Measurements from ENCODE around the gene GRB2.
"Not testable (repeated sequence)": the region's sequence is repeated elsewhere in the genome, so short reads cannot be mapped to it uniquely, and the experiment has no call there.

Gene GRB2

GRCh38 chr17:75280189-75280588, 125.3 kb downstream of the GRB2 start:
- not testable (repeated sequence) for H3K27me3 ChIP-seq (ENCODE audit: control insufficient read depth, insufficient read depth, low read length); H3K4me3 ChIP-seq (ENCODE audit: low read depth, low read length); H3K4me1 ChIP-seq (ENCODE audit: control insufficient read depth, insufficient read depth, low read length); H3K9me3 ChIP-seq (ENCODE audit: control insufficient read depth, insufficient read depth, low read length); H3K9ac ChIP-seq (ENCODE audit: low read depth, low read length)
- H3K36me3 ChIP-seq (ENCODE audit: control insufficient read depth, insufficient read depth, low read length) = peaks cover 18% of the 10 kb centered on the region

GRCh38 chr17:75277664-75278071, 127.8 kb downstream of the GRB2 start:
- peaks cover 22% of the 10 kb centered on the region for H3K36me3 ChIP-seq (ENCODE audit: control insufficient read depth, insufficient read depth, low read length)
- no peak overlapping the region for H3K4me3 ChIP-seq (ENCODE audit: low read depth, low read length)
- no peaks in the 10 kb centered on the region for H3K9me3 ChIP-seq (ENCODE audit: control insufficient read depth, insufficient read depth, low read length)
- H3K9ac ChIP-seq (ENCODE audit: low read depth, low read length) = no peak overlapping the region
- H3K27me3 ChIP-seq (ENCODE audit: control insufficient read depth, insufficient read depth, low read length) = no peaks in the 10 kb centered on the region
- no peaks in the 10 kb centered on the region for H3K4me1 ChIP-seq (ENCODE audit: control insufficient read depth, insufficient read depth, low read length)

DNA sequence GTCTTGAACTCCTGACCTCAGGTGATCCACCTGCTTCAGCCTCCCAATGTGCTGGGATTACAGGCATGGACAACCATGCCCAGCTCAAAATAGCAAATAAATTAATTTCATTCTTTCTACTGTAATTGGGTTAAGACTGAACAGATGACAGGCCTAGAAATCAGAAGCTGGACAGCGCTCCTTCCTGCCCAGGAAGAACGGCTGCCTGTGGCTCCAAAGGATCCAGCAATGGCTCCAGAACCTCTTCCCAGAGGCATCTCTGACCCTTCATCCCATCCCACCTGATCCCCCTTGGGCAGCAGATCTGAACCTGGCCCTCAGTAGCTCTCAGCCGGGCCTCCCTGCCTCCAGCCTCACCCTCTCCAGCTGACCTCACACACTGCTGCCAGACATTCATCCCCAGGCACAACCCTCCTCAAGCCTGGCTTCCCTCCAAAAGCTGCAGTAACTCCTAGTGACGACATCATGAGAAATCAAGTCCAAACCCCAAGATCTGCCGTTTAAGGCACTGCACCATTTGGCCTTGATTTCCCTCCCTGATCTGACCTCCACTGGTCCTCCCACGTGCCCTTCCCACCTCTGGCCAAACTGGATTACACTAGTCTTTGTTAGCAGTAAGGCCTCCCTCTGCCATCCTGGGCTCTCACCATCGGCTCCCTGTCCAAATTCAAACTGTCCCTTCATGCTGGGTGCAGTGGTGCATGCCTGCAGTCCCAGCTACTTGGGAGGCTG, 131.3 kb downstream of the GRB2 start:
- Histone ChIP-seq H3K9me3 (ENCODE audit: control insufficient read depth, insufficient read depth, low read length) (no peaks in the 10 kb centered on the region), H3K27me3 (ENCODE audit: control insufficient read depth, insufficient read depth, low read length) (no peaks in the 10 kb centered on the region), H3K4me3 (ENCODE audit: low read depth, low read length) (no peak overlapping the region), H3K36me3 (ENCODE audit: control insufficient read depth, insufficient read depth, low read length) (peaks cover 17% of the 10 kb centered on the region), H3K4me1 (ENCODE audit: control insufficient read depth, insufficient read depth, low read length) (peaks cover 2% of the 10 kb centered on the region), H3K9ac (ENCODE audit: low read depth, low read length) (no peak overlapping the region)

DNA sequence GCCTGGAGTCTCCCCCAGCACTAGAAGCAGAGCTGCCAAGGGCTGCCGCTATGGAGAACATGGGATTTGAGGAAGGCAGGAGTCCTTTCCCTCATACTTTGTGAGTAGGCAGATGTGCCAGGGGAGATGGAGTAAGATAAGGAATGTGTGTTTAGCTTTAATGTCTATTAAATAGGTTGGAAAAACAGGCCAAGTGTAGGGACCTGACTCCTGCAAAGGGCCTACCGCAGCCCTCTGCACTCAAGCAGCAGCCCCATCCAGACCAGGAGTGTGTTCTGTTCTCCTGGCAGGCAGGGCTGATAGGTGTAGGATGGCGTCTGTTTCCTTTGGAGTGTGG, 132.7 kb downstream of the GRB2 start:
- H3K36me3 ChIP-seq (ENCODE audit: control insufficient read depth, insufficient read depth, low read length) = peaks cover 12% of the 10 kb centered on the region
- H3K27me3 ChIP-seq (ENCODE audit: control insufficient read depth, insufficient read depth, low read length) = no peaks in the 10 kb centered on the region
- no peak overlapping the region for H3K4me3 ChIP-seq (ENCODE audit: low read depth, low read length)
- H3K4me1 ChIP-seq (ENCODE audit: control insufficient read depth, insufficient read depth, low read length) = peaks cover 5% of the 10 kb centered on the region
- no peak overlapping the region for H3K9ac ChIP-seq (ENCODE audit: low read depth, low read length)
- no peaks in the 10 kb centered on the region for H3K9me3 ChIP-seq (ENCODE audit: control insufficient read depth, insufficient read depth, low read length)

DNA sequence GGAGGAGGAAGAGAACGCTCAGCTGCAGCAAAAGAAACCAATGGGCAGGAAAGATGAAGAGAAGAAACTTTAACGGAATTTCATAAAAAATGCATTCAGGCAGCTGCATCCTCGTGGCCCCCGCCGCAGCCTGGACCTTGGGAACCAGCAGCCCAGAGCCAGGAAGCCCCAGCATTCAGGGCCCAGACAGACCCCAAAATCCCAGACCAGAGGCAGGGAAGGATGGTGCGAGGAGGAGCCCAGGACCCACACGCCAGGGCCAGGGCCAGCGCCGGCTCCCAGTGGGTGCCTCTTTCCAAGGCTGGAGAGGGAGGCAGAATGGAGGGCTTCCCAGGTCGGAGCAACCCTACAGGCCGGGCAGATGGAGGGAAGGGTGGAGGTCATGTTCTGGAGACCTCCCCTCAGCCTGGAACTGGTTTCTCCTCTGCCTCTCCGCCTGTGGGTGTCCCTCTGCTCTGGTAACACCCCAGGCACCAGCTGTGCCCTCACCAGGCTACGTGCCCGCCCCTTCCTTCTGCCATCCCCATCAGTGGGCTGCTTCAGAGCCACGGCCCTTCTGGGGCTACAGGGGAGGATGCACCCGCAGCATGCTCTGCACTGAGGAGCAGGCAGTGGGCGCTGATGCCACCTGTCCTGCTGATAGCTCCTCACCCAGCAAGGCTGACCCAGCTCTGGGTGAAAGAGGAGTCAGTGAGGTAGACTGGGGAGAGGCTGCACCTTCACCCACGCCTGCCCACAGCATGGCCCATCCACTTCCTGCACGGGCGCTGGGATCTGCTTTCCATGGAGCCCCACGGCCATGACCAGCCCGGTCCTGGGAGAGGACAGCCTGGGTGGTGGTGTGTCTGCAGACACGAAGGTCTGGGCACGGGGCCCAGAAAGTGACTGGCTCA, 133.3 kb downstream of the GRB2 start:
- H3K9ac ChIP-seq (ENCODE audit: low read depth, low read length) = peak overlapping the region; percentile 66
- no peaks in the 10 kb centered on the region for H3K9me3 ChIP-seq (ENCODE audit: control insufficient read depth, insufficient read depth, low read length)
- peaks cover 9% of the 10 kb centered on the region for H3K36me3 ChIP-seq (ENCODE audit: control insufficient read depth, insufficient read depth, low read length)
- peak overlapping the region; percentile 67 for H3K4me3 ChIP-seq (ENCODE audit: low read depth, low read length)
- H3K4me1 ChIP-seq (ENCODE audit: control insufficient read depth, insufficient read depth, low read length) = peaks cover 8% of the 10 kb centered on the region
- H3K27me3 ChIP-seq (ENCODE audit: control insufficient read depth, insufficient read depth, low read length) = no peaks in the 10 kb centered on the region

- Histone ChIP-seq H3K4me1 (ENCODE audit: control insufficient read depth, insufficient read depth, low read length) (peaks cover 8% of the 10 kb centered on the region), H3K9ac (ENCODE audit: low read depth, low read length) (peak overlapping the region; percentile 66), H3K9me3 (ENCODE audit: control insufficient read depth, insufficient read depth, low read length) (no peaks in the 10 kb centered on the region), H3K27me3 (ENCODE audit: control insufficient read depth, insufficient read depth, low read length) (no peaks in the 10 kb centered on the region), H3K36me3 (ENCODE audit: control insufficient read depth, insufficient read depth, low read length) (peaks cover 15% of the 10 kb centered on the region), H3K4me3 (ENCODE audit: low read depth, low read length) (peak overlapping the region; percentile 67)
Observed at GRCh38 chr17:75271233-75271954, 134.1 kb downstream of the GRB2 start.

GRCh38 chr17:75270966-75271232, 134.6 kb downstream of the GRB2 start, which contains the start of gene MIF4GD:
Gene MIF4GD, minus strand, starts transcription at chr17:75271231. Its CDS starts 1,036 bp downstream, at chr17:75270195.
- H3K27me3 ChIP-seq (ENCODE audit: control insufficient read depth, insufficient read depth, low read length) = no peaks in the 10 kb centered on the region
- peak within 1 kb of the TSS; percentile 90 for H3K4me3 ChIP-seq (ENCODE audit: low read depth, low read length)
- peaks cover 20% of the 10 kb centered on the region for H3K36me3 ChIP-seq (ENCODE audit: control insufficient read depth, insufficient read depth, low read length)
- H3K9ac ChIP-seq (ENCODE audit: low read depth, low read length) = peak within 1 kb of the TSS; percentile 66
- H3K4me1 ChIP-seq (ENCODE audit: control insufficient read depth, insufficient read depth, low read length) = peaks cover 8% of the 10 kb centered on the region
- H3K9me3 ChIP-seq (ENCODE audit: control insufficient read depth, insufficient read depth, low read length) = no peaks in the 10 kb centered on the region

DNA sequence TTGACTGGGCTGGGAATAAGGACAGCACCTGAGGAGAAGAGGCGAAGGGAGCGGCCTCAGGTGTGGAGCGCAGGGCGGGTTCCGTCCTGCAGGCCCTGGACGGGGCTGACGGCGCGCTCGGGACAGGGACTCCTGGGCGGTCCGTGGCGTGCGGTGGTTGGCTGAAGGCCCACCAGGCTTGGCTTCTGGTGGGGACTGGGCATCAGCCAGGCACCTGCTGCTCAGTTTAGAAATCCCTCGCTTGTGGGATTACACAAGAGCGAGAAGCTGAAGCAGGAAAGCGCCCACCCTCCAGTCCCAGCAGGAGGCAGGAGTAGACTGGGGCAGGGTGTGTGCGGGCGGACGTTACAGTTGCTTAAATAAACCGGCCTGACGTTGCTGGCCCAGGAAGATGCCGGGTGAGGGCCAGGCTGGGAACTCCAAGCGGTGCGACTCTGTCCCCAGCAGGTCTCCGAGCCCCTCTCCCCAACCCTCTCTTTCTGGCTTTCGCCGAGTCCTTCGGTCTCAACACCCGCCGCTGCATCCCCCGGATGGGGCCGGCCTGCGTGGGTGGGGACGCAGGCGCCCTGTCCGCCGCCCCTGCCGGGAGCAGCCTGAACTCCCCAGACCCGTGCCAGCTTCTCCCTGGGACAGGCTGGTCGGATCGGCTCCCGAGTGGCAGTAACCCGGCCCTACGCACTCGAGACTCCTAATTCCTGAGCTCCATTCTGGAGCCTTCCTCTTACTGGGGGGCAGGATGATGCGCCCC, 135.1 kb downstream of the GRB2 start:
- H3K36me3 ChIP-seq (ENCODE audit: control insufficient read depth, insufficient read depth, low read length) = peaks cover 25% of the 10 kb centered on the region

GRCh38 chr17:75269844-75270217, 135.6 kb downstream of the GRB2 start:
- H3K36me3 ChIP-seq (ENCODE audit: control insufficient read depth, insufficient read depth, low read length) = peaks cover 26% of the 10 kb centered on the region
- no peaks in the 10 kb centered on the region for H3K27me3 ChIP-seq (ENCODE audit: control insufficient read depth, insufficient read depth, low read length)
- no peaks in the 10 kb centered on the region for H3K9me3 ChIP-seq (ENCODE audit: control insufficient read depth, insufficient read depth, low read length)
- peak overlapping the region; percentile 90 for H3K4me3 ChIP-seq (ENCODE audit: low read depth, low read length)
- peaks cover 8% of the 10 kb centered on the region for H3K4me1 ChIP-seq (ENCODE audit: control insufficient read depth, insufficient read depth, low read length)
- peak overlapping the region; percentile 63 for H3K9ac ChIP-seq (ENCODE audit: low read depth, low read length)

More for the DNA sequence above, 135.1 kb downstream of the GRB2 start:
- H3K9me3 ChIP-seq (ENCODE audit: control insufficient read depth, insufficient read depth, low read length) = no peaks in the 10 kb centered on the region
- H3K27me3 ChIP-seq (ENCODE audit: control insufficient read depth, insufficient read depth, low read length) = no peaks in the 10 kb centered on the region
- H3K4me3 ChIP-seq (ENCODE audit: low read depth, low read length) = peak overlapping the region; percentile 90
- peaks cover 8% of the 10 kb centered on the region for H3K4me1 ChIP-seq (ENCODE audit: control insufficient read depth, insufficient read depth, low read length)
- peak overlapping the region; percentile 63 for H3K9ac ChIP-seq (ENCODE audit: low read depth, low read length)
